Measurements from ENCODE around the gene DLGAP5. TPM values are rescaled to one million over a fixed set of nuclear protein-coding genes. Genes with fewer than 3 reads are reported as not detected.

Gene DLGAP5
- total RNA-seq, 3 donors from 2014 or later, result 2.4 to 3.8 (median 2.6) TPM

- Mint-ChIP-seq H3K4me3 (no peak overlapping the region), H3K36me3 (ENCODE audit: insufficient read depth) (no peaks in the 10 kb centered on the region), H3K27me3 (ENCODE audit: low read depth) (peaks cover 3% of the 10 kb centered on the region), H3K9me3 (no peaks in the 10 kb centered on the region), H3K4me1 (ENCODE audit: low read depth) (no peaks in the 10 kb centered on the region)
- DNase-seq (no peak), ATAC-seq (no peak)
Measured at GRCh38 chr14:55201219-55202101, 10.1 kb upstream of the DLGAP5 start.

DNA sequence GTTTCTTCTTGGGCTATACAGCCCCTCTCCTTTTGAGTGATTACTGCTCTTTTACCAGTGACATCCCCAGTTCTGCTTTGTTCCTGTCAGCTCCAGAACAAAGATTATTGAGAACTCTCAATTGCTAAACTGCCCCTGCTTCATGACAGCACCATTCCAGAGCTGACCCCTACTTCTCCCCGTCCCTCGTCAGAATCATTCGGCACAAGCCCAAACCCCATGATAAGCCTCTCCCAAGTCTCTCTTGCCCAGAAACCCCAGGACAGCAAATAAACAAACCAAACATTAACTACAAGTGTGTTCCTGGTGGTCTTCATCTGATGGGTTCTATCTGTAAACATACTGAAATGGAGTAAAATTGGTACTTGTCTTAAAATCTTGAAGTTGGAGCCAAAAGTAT is 9.3 kb upstream of the DLGAP5 start:
- ATAC-seq (no peak), DNase-seq (no peak)
- no peak overlapping the region for H3K4me3 Mint-ChIP-seq
- no peaks in the 10 kb centered on the region for H3K4me1 Mint-ChIP-seq (ENCODE audit: low read depth)
- H3K9me3 Mint-ChIP-seq, result no peaks in the 10 kb centered on the region
- no peaks in the 10 kb centered on the region for H3K36me3 Mint-ChIP-seq (ENCODE audit: insufficient read depth)
- H3K27me3 Mint-ChIP-seq (ENCODE audit: low read depth), result peaks cover 3% of the 10 kb centered on the region

- no peak for DNase-seq
- Mint-ChIP-seq H3K9me3 (no peaks in the 10 kb centered on the region), H3K36me3 (ENCODE audit: insufficient read depth) (no peaks in the 10 kb centered on the region), H3K4me3 (no peak overlapping the region), H3K27me3 (ENCODE audit: low read depth) (peaks cover 3% of the 10 kb centered on the region), H3K4me1 (ENCODE audit: low read depth) (no peaks in the 10 kb centered on the region)
- no peak for ATAC-seq
Measured at GRCh38 chr14:55198749-55199148, 7.4 kb upstream of the DLGAP5 start.

GRCh38 chr14:55194656-55195355 is 3.4 kb upstream of the DLGAP5 start:
- Mint-ChIP-seq H3K27me3 (ENCODE audit: low read depth) (no peaks in the 10 kb centered on the region), H3K4me3 (no peak overlapping the region), H3K9me3 (no peaks in the 10 kb centered on the region), H3K36me3 (ENCODE audit: insufficient read depth) (no peaks in the 10 kb centered on the region), H3K4me1 (ENCODE audit: low read depth) (peaks cover 12% of the 10 kb centered on the region)
- ATAC-seq, result no peak
- no peak for DNase-seq

GRCh38 chr14:55192054-55192621 is 753 bp upstream of the DLGAP5 start:
- H3K27me3 Mint-ChIP-seq (ENCODE audit: low read depth), result no peaks in the 10 kb centered on the region
- no peaks in the 10 kb centered on the region for H3K9me3 Mint-ChIP-seq
- DNase-seq (no peak), ATAC-seq (no peak)
- H3K36me3 Mint-ChIP-seq (ENCODE audit: insufficient read depth), result no peaks in the 10 kb centered on the region
- peak overlapping the region; percentile 91 for H3K4me3 Mint-ChIP-seq
- peaks cover 12% of the 10 kb centered on the region for H3K4me1 Mint-ChIP-seq (ENCODE audit: low read depth)

DNA sequence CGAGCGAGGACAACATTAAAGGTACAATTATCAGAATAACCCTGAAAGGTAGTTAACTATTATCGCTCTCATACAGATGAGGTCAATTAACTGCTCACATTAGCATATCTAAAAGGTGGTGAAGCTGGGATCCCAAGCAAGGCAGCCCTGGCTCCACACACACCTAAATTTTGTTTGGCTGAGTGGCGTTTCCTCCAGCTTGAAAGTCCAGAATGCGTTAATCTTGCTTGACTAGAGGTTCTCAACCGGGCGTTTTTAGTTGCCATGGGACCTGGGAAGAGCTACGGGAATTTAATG is 531 bp downstream of the DLGAP5 start:
- H3K4me1 Mint-ChIP-seq (ENCODE audit: low read depth), result peaks cover 12% of the 10 kb centered on the region
- no peaks in the 10 kb centered on the region for H3K36me3 Mint-ChIP-seq (ENCODE audit: insufficient read depth)
- peak overlapping the region; percentile 91 for H3K4me3 Mint-ChIP-seq
- H3K27me3 Mint-ChIP-seq (ENCODE audit: low read depth), result no peaks in the 10 kb centered on the region
- no peaks in the 10 kb centered on the region for H3K9me3 Mint-ChIP-seq
- DNase-seq, result no peak
- ATAC-seq, result no peak

DNA sequence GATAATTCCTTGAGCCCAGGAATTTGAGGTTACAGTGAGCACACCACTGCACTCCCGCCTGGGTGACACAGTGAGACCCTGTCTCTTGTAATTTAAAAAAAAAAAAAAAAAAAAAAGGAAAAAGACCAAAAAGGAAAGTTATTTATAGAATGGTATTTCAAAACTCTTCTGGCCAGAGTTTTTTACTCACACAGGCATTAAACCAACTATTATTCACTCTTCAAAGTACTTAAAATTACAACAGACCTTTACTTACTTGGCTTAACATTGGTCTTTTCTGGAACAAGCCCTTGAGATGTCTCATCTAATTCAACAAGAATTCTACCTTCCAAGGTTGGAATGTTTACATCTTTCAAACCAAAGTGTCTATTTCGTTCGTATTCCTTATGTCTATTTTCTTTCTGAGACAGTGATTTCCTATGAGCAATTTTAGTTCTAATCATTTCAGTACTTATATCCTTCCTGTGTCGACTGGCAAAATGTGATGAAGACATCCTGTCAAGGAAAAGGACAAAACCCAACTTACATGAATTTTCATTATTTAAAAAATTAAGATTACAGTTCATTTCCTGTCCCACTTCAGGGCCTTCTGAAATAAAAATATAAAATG is 2.6 kb downstream of the DLGAP5 start:
- no peaks in the 10 kb centered on the region for H3K36me3 Mint-ChIP-seq (ENCODE audit: insufficient read depth)
- H3K4me3 Mint-ChIP-seq, result no peak overlapping the region
- no peak for DNase-seq
- H3K27me3 Mint-ChIP-seq (ENCODE audit: low read depth), result no peaks in the 10 kb centered on the region
- H3K4me1 Mint-ChIP-seq (ENCODE audit: low read depth), result peaks cover 12% of the 10 kb centered on the region
- no peak for ATAC-seq
- no peaks in the 10 kb centered on the region for H3K9me3 Mint-ChIP-seq

DNA sequence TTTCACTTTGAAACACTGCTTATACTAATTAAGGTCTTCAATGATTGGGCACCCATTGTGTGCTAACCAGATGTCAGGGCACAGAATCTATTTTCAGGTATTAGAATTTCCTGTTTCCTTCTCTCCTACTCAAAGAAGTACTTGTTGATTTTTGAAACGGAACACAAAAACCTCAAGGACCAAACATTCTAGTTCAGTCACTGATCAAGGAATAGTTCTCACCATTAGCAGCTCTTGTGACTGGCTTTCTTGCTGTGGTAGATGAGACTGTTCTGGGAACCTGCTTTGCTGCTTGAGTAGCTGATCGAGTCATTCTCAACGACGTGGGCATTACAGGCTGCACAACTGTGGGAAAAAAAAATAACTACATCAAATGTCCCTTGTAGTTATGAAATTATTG is 11.0 kb downstream of the DLGAP5 start:
- no peak for ATAC-seq
- Mint-ChIP-seq H3K36me3 (ENCODE audit: insufficient read depth) (no peaks in the 10 kb centered on the region), H3K9me3 (no peaks in the 10 kb centered on the region), H3K27me3 (ENCODE audit: low read depth) (no peaks in the 10 kb centered on the region), H3K4me1 (ENCODE audit: low read depth) (peaks cover 8% of the 10 kb centered on the region), H3K4me3 (no peak overlapping the region)
- DNase-seq, result no peak

DNA sequence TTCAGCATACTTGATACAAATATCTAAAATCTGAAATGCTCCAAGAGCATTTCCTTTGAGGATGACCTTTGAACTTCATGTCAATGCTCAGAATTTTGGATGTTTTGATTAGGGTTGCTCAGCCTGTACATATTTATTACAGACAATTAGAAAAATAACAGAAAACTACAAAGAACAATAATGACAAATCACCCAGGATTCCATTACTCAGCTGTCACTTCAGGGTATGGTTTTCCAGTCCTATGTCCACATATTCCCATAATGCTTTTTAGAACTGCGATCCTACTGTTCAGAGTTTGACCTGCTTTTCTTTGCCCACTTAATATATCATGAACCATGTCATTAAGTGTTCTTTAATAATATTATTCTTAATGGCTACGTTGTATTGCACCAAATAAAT is 11.4 kb downstream of the DLGAP5 start:
- DNase-seq (no peak), ATAC-seq (no peak)
- Mint-ChIP-seq H3K9me3 (no peaks in the 10 kb centered on the region), H3K4me1 (ENCODE audit: low read depth) (peaks cover 8% of the 10 kb centered on the region), H3K36me3 (ENCODE audit: insufficient read depth) (no peaks in the 10 kb centered on the region), H3K27me3 (ENCODE audit: low read depth) (no peaks in the 10 kb centered on the region), H3K4me3 (no peak overlapping the region)

DNA sequence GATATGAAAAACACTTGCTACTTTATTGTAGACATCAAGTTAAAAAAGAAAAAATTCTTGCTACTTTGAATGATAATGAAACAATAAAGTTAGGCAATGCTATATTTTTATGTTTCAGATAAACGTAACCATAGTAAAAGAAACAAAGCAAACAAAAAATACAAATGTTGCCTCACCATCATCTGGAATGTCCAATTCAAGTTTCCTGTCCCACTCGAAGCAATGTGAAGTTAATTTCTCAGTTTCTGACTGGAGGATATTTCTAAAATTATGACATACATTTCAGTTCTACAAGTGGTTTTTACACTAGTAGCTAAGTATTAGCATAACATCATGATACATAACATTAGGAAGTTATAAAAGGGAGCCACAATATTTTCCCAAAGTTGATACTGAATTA is 20.9 kb downstream of the DLGAP5 start:
- H3K9me3 Mint-ChIP-seq, result no peaks in the 10 kb centered on the region
- no peaks in the 10 kb centered on the region for H3K27me3 Mint-ChIP-seq (ENCODE audit: low read depth)
- H3K4me3 Mint-ChIP-seq, result no peak overlapping the region
- no peaks in the 10 kb centered on the region for H3K36me3 Mint-ChIP-seq (ENCODE audit: insufficient read depth)
- DNase-seq, result no peak
- ATAC-seq, result no peak
- H3K4me1 Mint-ChIP-seq (ENCODE audit: low read depth), result no peaks in the 10 kb centered on the region

DNA sequence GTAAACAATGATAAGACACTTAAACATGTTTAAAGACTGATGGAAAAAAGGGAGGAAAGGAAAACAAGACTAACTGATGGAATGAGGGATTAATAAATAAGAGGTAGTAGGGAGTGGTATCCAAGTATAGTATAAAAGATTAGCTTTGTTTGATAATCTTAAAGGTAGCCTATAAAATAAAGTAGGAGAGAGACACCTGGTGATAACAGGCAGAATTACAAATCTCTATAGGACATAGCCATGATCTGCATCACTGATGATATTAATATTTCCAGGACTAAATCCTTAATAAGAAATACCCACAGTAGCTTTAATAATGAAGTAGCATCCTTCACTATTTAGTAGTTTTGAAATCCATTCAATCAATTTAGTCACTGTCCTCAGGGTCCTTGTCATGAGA is 30.4 kb downstream of the DLGAP5 start:
- Mint-ChIP-seq H3K4me3 (no peak overlapping the region), H3K4me1 (ENCODE audit: low read depth) (peaks cover 13% of the 10 kb centered on the region), H3K36me3 (ENCODE audit: insufficient read depth) (no peaks in the 10 kb centered on the region), H3K27me3 (ENCODE audit: low read depth) (no peaks in the 10 kb centered on the region), H3K9me3 (no peaks in the 10 kb centered on the region)
- DNase-seq (no peak), ATAC-seq (no peak)

- DNase-seq, result no peak
- Mint-ChIP-seq H3K27me3 (ENCODE audit: low read depth) (no peaks in the 10 kb centered on the region), H3K4me1 (ENCODE audit: low read depth) (peaks cover 7% of the 10 kb centered on the region), H3K36me3 (ENCODE audit: insufficient read depth) (no peaks in the 10 kb centered on the region), H3K4me3 (no peak overlapping the region), H3K9me3 (no peaks in the 10 kb centered on the region)
- ATAC-seq, result no peak
Measured at GRCh38 chr14:55158412-55158811, 33.0 kb downstream of the DLGAP5 start.

DNA sequence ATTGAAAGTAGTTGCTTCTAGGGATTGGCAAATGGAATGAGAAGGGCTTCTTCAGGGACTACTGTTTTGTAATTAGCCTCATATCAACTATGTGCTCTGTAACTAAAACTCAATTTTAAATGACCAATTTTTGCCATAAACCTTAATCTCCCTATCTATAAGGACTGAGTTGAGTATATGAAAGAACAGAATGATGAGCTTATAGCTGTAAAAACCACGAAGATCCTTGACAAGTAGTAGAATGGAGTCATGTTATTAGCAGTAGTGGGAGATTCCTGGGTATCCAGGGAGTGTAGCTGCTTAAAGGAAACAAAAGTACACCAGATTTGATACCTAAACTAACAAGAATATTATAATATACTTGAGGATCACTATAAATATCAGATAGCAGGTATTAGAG is 34.3 kb downstream of the DLGAP5 start:
- Mint-ChIP-seq H3K27me3 (ENCODE audit: low read depth) (no peaks in the 10 kb centered on the region), H3K4me3 (no peak overlapping the region), H3K4me1 (ENCODE audit: low read depth) (peaks cover 7% of the 10 kb centered on the region), H3K36me3 (ENCODE audit: insufficient read depth) (no peaks in the 10 kb centered on the region), H3K9me3 (no peaks in the 10 kb centered on the region)
- DNase-seq, result no peak
- ATAC-seq, result peak in 1 of 2 donors; percentile 37

DNA sequence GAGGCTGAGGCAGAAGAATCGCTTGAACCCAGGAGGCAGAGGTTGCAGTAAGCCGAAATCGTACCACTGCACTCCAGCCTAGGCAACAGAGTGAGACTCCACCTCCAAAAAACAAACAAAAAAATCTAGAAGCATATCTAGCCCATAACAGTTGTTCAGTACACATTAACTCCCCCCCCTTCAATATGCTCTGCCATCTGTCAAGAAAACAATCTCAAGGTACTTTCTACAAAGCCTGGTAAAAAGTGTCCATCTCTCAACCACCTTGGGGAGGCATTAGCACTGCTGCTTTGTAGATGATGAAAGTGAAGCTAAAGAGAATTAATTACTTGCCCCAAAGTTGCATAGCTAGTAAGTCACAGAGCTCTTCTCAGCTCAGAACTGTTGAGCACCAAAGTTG is 37.4 kb downstream of the DLGAP5 start:
- no peak overlapping the region for H3K4me3 Mint-ChIP-seq
- no peaks in the 10 kb centered on the region for H3K36me3 Mint-ChIP-seq (ENCODE audit: insufficient read depth)
- ATAC-seq (no peak), DNase-seq (no peak)
- peaks cover 7% of the 10 kb centered on the region for H3K4me1 Mint-ChIP-seq (ENCODE audit: low read depth)
- no peaks in the 10 kb centered on the region for H3K9me3 Mint-ChIP-seq
- H3K27me3 Mint-ChIP-seq (ENCODE audit: low read depth), result no peaks in the 10 kb centered on the region

All from activated T-cell treated with anti-CD3 and anti-CD28 coated beads, Interleukin-2, amount 50 U/mL, for 4 hours (primary cell).